ENCODE measurements around the gene IGSF22.

DNA sequence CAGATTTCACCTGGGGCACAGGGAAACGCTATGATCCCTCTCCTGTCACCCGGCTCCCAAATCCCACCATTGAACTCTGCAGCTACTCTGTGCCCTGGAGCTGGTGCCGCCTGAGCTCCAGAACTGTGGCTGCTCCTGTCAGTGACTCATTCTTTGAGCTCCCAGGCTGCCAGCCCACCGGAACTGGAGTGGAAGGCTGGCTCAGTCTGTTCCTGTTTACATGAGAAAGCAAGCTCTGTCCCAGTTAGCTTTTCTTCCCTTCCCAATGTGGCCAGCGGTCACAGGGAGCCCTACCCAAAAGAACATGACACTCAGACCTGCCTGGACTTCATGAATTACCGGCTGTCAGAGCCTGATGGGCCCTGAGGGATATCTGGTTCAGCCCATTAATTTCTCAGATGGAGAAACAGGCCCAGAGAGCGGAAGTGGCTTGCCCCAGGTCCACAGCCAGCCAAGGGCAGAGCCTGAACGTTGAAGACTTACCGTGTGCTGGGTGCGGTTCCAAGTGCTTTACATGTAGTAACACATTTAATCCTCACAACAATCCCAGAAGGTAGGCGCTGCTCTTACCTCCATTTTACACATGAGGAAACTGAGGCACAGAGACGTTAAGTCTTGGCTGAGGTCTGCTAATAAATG lies 23.8 kb upstream of the IGSF22 start:
- TF ChIP-seq, protein P1, sequence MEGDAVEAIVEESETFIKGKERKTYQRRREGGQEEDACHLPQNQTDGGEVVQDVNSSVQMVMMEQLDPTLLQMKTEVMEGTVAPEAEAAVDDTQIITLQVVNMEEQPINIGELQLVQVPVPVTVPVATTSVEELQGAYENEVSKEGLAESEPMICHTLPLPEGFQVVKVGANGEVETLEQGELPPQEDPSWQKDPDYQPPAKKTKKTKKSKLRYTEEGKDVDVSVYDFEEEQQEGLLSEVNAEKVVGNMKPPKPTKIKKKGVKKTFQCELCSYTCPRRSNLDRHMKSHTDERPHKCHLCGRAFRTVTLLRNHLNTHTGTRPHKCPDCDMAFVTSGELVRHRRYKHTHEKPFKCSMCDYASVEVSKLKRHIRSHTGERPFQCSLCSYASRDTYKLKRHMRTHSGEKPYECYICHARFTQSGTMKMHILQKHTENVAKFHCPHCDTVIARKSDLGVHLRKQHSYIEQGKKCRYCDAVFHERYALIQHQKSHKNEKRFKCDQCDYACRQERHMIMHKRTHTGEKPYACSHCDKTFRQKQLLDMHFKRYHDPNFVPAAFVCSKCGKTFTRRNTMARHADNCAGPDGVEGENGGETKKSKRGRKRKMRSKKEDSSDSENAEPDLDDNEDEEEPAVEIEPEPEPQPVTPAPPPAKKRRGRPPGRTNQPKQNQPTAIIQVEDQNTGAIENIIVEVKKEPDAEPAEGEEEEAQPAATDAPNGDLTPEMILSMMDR (IDR thresholded peaks at IDR 0.05): no peak
- TF ChIP-seq POLR2A (IDR thresholded peaks at IDR 0.05): no peak

All from thyroid gland (tissue), 4 donors.